Kidney (tissue), 14 donors: ENCODE data around the gene PIH1D1. TPM values are rescaled to one million over a fixed set of nuclear protein-coding genes. Genes with fewer than 3 reads are reported as not detected.

Experiments
- DNase-seq, 5 donors: peaks; one replicate each; pipeline ENCODE4 v3.0.0-alpha.2; 2013 to 2020
- FAIRE-seq: peaks from 2 replicates; lab custom pipeline; 2012; peaks lifted over from hg19 to GRCh38; lab: Jason Lieb, UNC
- H3K27ac ChIP-seq, 2 donors: one replicate each; pipeline ENCODE4 v1.7.0; 2013; ENCODE audit warnings: low read depth in 2 of 2, low read length in 2 of 2, inconsistent platforms in 1 of 2
- H3K27me3 ChIP-seq: one replicate; pipeline ENCODE4 v1.7.1; 2013; ENCODE audit warnings: low read length, inconsistent platforms; ENCODE audit not compliant: control insufficient read depth, insufficient read depth
- H3K36me3 ChIP-seq, 3 donors: one replicate each; pipeline versions ENCODE4 v1.7.0 to v1.7.1; 2013; ENCODE audit warnings: low read length in 3 of 3, control low read depth in 1 of 3, inconsistent platforms in 1 of 3; ENCODE audit not compliant: insufficient read depth in 3 of 3, control insufficient read depth in 2 of 3
- H3K4me1 ChIP-seq, 3 donors: one replicate each; pipeline versions ENCODE4 v1.7.0 to v1.7.1; 2013; ENCODE audit warnings: low read length in 3 of 3, inconsistent platforms in 1 of 3, low read depth in 1 of 3; ENCODE audit not compliant: control insufficient read depth in 2 of 3, insufficient read depth in 2 of 3
- H3K4me3 ChIP-seq, 3 donors: one replicate each; pipeline versions ENCODE4 v1.7.0 to v1.8.1; 2013; ENCODE audit warnings: low read length in 3 of 3, control low read depth in 1 of 3, inconsistent platforms in 1 of 3
- H3K9ac ChIP-seq, 3 donors: one replicate each; pipeline versions ENCODE4 v1.7.0 to v1.7.1; 2013; ENCODE audit warnings: low read length in 3 of 3, control low read depth in 1 of 3, inconsistent platforms in 1 of 3
- H3K9me3 ChIP-seq, 3 donors: one replicate each; pipeline versions ENCODE4 v1.7.0 to v1.7.1; 2013; ENCODE audit warnings: low read length in 3 of 3, control low read depth in 1 of 3, inconsistent platforms in 1 of 3; ENCODE audit not compliant: control insufficient read depth in 2 of 3, insufficient read depth in 1 of 3
- intact Hi-C: fragments of 100-400 bp; cut with DNase I; formaldehyde crosslinking; loops from one replicate; pipeline ENCODE4 v1.11.1; 2022
- polyA plus RNA-seq: library from polyadenylated mRNA; stranded (reverse); fragments of 350-450 nt; fragmentation: Illumina TruSeq; extraction: RNeasy Lipid Tissue Mini Kit (QIAGEN cat#74804); gene quantifications from one replicate; pipeline ENCODE4 v1.2.3, GENCODE V29; 2014; ENCODE audit warnings: low read depth, low replicate concordance; ENCODE audit not compliant: insufficient read depth
- total RNA-seq: library from RNA; stranded (reverse); fragmentation: NEBNext Ultra II Directional; extraction: Animal tissue kit (Norgen Biotek cat#: 25700); gene quantifications from one replicate; pipeline ENCODE4 v1.2.1, GENCODE V29; 2021
- TF ChIP-seq, protein P1 (sequence below): IDR thresholded peaks from 3 replicates; pipeline ENCODE4 v1.5.1; 2012; ENCODE audit warnings: mild to moderate bottlenecking, moderate library complexity, borderline replicate concordance; ENCODE audit not compliant: insufficient read depth; ENCODE audit errors: extremely low read depth
- donor health status: control.
- donor health status: control.
- donor health status: control.
- donor health status: control.
- donor health status: control.
- donor health status: DM: yes; HTN: yes; CAD: no.
- donor health status: Normal renal cell carcinoma (clear cell type).

Gene PIH1D1
- total and polyA plus RNA-seq, 2 donors from 2014 or later: 74.0 to 97.2 TPM

DNA sequence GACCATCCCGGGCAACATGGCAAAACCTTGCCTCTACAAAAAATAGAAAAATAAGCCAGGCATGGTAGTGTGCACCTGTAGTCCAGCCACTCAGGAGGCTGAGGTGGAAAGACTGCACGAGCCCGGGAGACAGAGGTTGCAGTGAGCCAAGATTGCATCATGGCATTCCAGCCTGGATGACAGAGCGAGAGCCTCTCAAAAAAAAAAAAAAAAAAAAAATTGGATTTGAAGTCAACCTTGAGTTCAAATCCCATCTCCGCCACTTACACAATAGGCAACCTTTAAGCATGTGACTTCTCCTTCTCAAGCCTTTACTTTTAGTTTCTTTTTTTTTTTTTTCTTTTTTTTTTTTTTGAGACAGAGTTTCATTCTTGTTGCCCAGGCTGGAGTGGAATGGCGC, 51.6 kb downstream of the PIH1D1 start:
- H3K4me1 ChIP-seq: no peaks in the 10 kb centered on the region
- no peak overlapping the region for H3K9ac ChIP-seq
- FAIRE-seq (no peak), DNase-seq (peak in 1 of 5 donors; percentile 18)
- H3K27ac ChIP-seq: no peak overlapping the region
- no peaks in the 10 kb centered on the region for H3K27me3 ChIP-seq
- H3K36me3 ChIP-seq: no peaks in the 10 kb centered on the region
- H3K9me3 ChIP-seq: no peaks in the 10 kb centered on the region
- TF ChIP-seq, protein P1, sequence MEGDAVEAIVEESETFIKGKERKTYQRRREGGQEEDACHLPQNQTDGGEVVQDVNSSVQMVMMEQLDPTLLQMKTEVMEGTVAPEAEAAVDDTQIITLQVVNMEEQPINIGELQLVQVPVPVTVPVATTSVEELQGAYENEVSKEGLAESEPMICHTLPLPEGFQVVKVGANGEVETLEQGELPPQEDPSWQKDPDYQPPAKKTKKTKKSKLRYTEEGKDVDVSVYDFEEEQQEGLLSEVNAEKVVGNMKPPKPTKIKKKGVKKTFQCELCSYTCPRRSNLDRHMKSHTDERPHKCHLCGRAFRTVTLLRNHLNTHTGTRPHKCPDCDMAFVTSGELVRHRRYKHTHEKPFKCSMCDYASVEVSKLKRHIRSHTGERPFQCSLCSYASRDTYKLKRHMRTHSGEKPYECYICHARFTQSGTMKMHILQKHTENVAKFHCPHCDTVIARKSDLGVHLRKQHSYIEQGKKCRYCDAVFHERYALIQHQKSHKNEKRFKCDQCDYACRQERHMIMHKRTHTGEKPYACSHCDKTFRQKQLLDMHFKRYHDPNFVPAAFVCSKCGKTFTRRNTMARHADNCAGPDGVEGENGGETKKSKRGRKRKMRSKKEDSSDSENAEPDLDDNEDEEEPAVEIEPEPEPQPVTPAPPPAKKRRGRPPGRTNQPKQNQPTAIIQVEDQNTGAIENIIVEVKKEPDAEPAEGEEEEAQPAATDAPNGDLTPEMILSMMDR: no peak
- intact Hi-C loops: no loop called here
- no peak overlapping the region for H3K4me3 ChIP-seq

GRCh38 chr19:49398931-49399330, 52.7 kb downstream of the PIH1D1 start:
- no peaks in the 10 kb centered on the region for H3K9me3 ChIP-seq
- no peaks in the 10 kb centered on the region for H3K4me1 ChIP-seq
- no peaks in the 10 kb centered on the region for H3K27me3 ChIP-seq
- DNase-seq (no peak), FAIRE-seq (no peak)
- H3K9ac ChIP-seq: no peak overlapping the region
- intact Hi-C loops: loop anchor here (10.0 kb wide), 1 partner anchor 46 kb away; the partner anchor contains the start of gene SLC17A7
- no peaks in the 10 kb centered on the region for H3K36me3 ChIP-seq
- H3K27ac ChIP-seq: no peak overlapping the region
- TF ChIP-seq, protein P1: no peak
- no peak overlapping the region for H3K4me3 ChIP-seq

GRCh38 chr19:49398001-49398615, 53.5 kb downstream of the PIH1D1 start:
- Histone ChIP-seq H3K4me3 (no peak overlapping the region), H3K4me1 (no peaks in the 10 kb centered on the region), H3K9ac (no peak overlapping the region), H3K27me3 (no peaks in the 10 kb centered on the region), H3K9me3 (no peaks in the 10 kb centered on the region), H3K36me3 (no peaks in the 10 kb centered on the region), H3K27ac (no peak overlapping the region)
- intact Hi-C loops: loop anchor here (10.0 kb wide), 1 partner anchor 47 kb away; the partner anchor contains the start of gene SLC17A7
- TF ChIP-seq, protein P1: no peak
- FAIRE-seq: no peak
- DNase-seq: peak in 1 of 5 donors; percentile 27
